B cell (primary cell): ENCODE measurements around the gene MPND. TPM values are rescaled to one million over a fixed set of nuclear protein-coding genes. Genes with fewer than 3 reads are reported as not detected.

Experiments used
- polyA plus RNA-seq: library from polyadenylated mRNA; depleted of rRNA; stranded (reverse); fragments of >200 nt; gene quantifications from 2 replicates; pipeline ENCODE4 v1.2.3, GENCODE V29; 2012
- total RNA-seq, 2 donors: library from RNA; stranded (reverse); fragments of 120-200 nt in 1 of 2; gene quantifications; 1 replicate in 1 of 2; 2 replicates in 1 of 2; pipeline versions ENCODE4 v1.2.3 to v1.2.4, GENCODE V29; 2013 to 2022

The MPND gene
- total and polyA plus RNA-seq, 2 donors (not counting 1 experiment from before 2014, with no cell fraction given): 14.5 to 25.6 TPM

Other genes starting within 250 kb of the MPND start
- gene MAP2K2, start 219.4 kb upstream of the MPND start, total RNA-seq: 137 and 138 TPM in 2 replicates
- gene MAP2K2, start 219.4 kb upstream of the MPND start, polyA plus RNA-seq: 158 and 181 TPM in 2 replicates
- gene CREB3L3, start 189.9 kb upstream of the MPND start, total RNA-seq: not detected in 2 replicates
- gene CREB3L3, start 189.9 kb upstream of the MPND start, polyA plus RNA-seq: not detected in 2 replicates
- 27.8 and 30.4 TPM in 2 replicates for gene SIRT6, start 161.0 kb upstream of the MPND start, total RNA-seq
- gene SIRT6, start 161.0 kb upstream of the MPND start, polyA plus RNA-seq: 82.2 and 93.7 TPM in 2 replicates
- 0.37 and 1.4 TPM in 2 replicates for gene ANKRD24, start 160.9 kb upstream of the MPND start, total RNA-seq
- gene ANKRD24, start 160.9 kb upstream of the MPND start, polyA plus RNA-seq: 1.1 and 1.5 TPM in 2 replicates
- gene EBI3, start 114.0 kb upstream of the MPND start, total RNA-seq: 11.3 and 15.6 TPM in 2 replicates
- gene EBI3, start 114.0 kb upstream of the MPND start, polyA plus RNA-seq: 9.4 and 11.9 TPM in 2 replicates
- gene YJU2, start 96.5 kb upstream of the MPND start, total RNA-seq: 39.8 and 40.3 TPM in 2 replicates
- 45.7 and 60.8 TPM in 2 replicates for gene YJU2, start 96.5 kb upstream of the MPND start, polyA plus RNA-seq
- 0.17 TPM in 1 of 2 replicates, not detected in the other for gene SHD, start 64.3 kb upstream of the MPND start, total RNA-seq
- gene SHD, start 64.3 kb upstream of the MPND start, polyA plus RNA-seq: not detected in 2 replicates
- gene TMIGD2, start 41.2 kb upstream of the MPND start, total RNA-seq: not detected in 2 replicates
- 0.24 and 0.66 TPM in 2 replicates for gene TMIGD2, start 41.2 kb upstream of the MPND start, polyA plus RNA-seq
- 2.8 and 3.4 TPM in 2 replicates for gene FSD1, start 39.0 kb upstream of the MPND start, total RNA-seq
- gene FSD1, start 39.0 kb upstream of the MPND start, polyA plus RNA-seq: 2.7 and 3.2 TPM in 2 replicates
- gene STAP2, start 4.7 kb upstream of the MPND start, total RNA-seq: 0.27 and 0.51 TPM in 2 replicates
- gene STAP2, start 4.7 kb upstream of the MPND start, polyA plus RNA-seq: 0.33 and 0.72 TPM in 2 replicates
- gene SH3GL1, start 57.0 kb downstream of the MPND start, total RNA-seq: 37.2 and 41.9 TPM in 2 replicates
- gene SH3GL1, start 57.0 kb downstream of the MPND start, polyA plus RNA-seq: 42.4 and 45.2 TPM in 2 replicates
- gene CHAF1A, start 59.1 kb downstream of the MPND start, total RNA-seq: 17.3 and 19.7 TPM in 2 replicates
- 15.1 and 15.7 TPM in 2 replicates for gene CHAF1A, start 59.1 kb downstream of the MPND start, polyA plus RNA-seq
- gene UBXN6, start 114.2 kb downstream of the MPND start, total RNA-seq: 75.8 and 82.0 TPM in 2 replicates
- 76.6 and 77.6 TPM in 2 replicates for gene UBXN6, start 114.2 kb downstream of the MPND start, polyA plus RNA-seq
- gene HDGFL2, start 128.7 kb downstream of the MPND start, total RNA-seq: 49.3 and 49.9 TPM in 2 replicates
- gene HDGFL2, start 128.7 kb downstream of the MPND start, polyA plus RNA-seq: 16.6 and 18.4 TPM in 2 replicates
- gene PLIN4, start 174.9 kb downstream of the MPND start, total RNA-seq: 0.05 and 0.07 TPM in 2 replicates
- gene PLIN4, start 174.9 kb downstream of the MPND start, polyA plus RNA-seq: 0.04 TPM in 2 replicates
- gene PLIN5, start 191.7 kb downstream of the MPND start, total RNA-seq: 0.15 and 1.00 TPM in 2 replicates
- 0.27 and 0.56 TPM in 2 replicates for gene PLIN5, start 191.7 kb downstream of the MPND start, polyA plus RNA-seq
- 0.27 and 0.32 TPM in 2 replicates for gene LRG1, start 196.5 kb downstream of the MPND start, total RNA-seq
- 0.21 and 0.48 TPM in 2 replicates for gene LRG1, start 196.5 kb downstream of the MPND start, polyA plus RNA-seq
- gene SEMA6B, start 216.1 kb downstream of the MPND start, total RNA-seq: 0.42 and 0.46 TPM in 2 replicates
- 0.88 TPM in 1 of 2 replicates, not detected in the other for gene SEMA6B, start 216.1 kb downstream of the MPND start, polyA plus RNA-seq